GM12892 (cell line): Measurements from ENCODE around the gene SPINDOC.

ENCODE experiments used
- POLR2A ChIP-seq: IDR thresholded peaks from 2 replicates; pipeline ENCODE4 v1.6.1; 2011; ENCODE audit warnings: low read depth, low read length, control low read depth
- POLR2AphosphoS5 ChIP-seq: IDR thresholded peaks from 2 replicates; pipeline ENCODE4 v1.6.1; 2011; ENCODE audit warnings: low read depth, low read length, control low read depth
- TAF1 ChIP-seq: IDR thresholded peaks from 2 replicates; pipeline ENCODE4 v1.6.1; 2011; ENCODE audit warnings: low read depth, mild to moderate bottlenecking, control low read depth, low read length, borderline replicate concordance

DNA sequence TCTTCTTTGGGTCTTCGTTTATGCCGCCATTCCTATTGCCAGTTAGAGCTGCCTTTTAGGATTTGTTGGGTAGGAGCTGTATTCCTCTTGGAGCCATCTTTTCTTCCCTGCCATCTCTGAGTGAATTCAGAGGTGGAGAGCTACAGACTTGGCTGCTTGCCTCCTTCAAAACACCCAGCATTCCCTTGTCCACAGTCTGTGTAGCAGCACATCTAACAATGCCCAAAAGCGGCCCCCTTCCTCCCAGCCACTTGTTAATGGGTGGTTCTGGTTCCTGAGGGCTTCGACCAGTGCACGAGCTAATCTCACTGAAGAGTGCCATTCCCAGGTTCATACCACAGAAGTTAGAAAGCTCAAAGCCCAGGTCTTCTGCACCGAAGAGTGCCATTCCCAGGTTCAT lies 63.4 kb downstream of the SPINDOC start:
- no peak for TF ChIP-seq POLR2AphosphoS5
- no peak for TF ChIP-seq POLR2A
- TF ChIP-seq TAF1: no peak
